ENCODE measurements around the gene CES5A.
"Not testable (repeated sequence)": the region's sequence is repeated elsewhere in the genome, so short reads cannot be mapped to it uniquely, and the experiment has no call there.

Gene CES5A

GRCh38 chr16:55812951-55813350 lies 62.2 kb downstream of the CES5A start:
- no peak for TF ChIP-seq POLR2A (IDR thresholded peaks at IDR 0.05; ENCODE audit: extremely low read depth, insufficient read length)
- TF ChIP-seq MAX (IDR thresholded peaks at IDR 0.05; ENCODE audit: low read depth, low read length), result no peak
- no peak for TF ChIP-seq CTCF (IDR thresholded peaks at IDR 0.05; ENCODE audit: low read depth, low read length)
- DNase-seq (ENCODE audit: low read depth), result no peak
- no peak overlapping the region for H3K4me3 ChIP-seq (ENCODE audit: low read depth, low read length)

- TF ChIP-seq POLR2A (IDR thresholded peaks at IDR 0.05; ENCODE audit: extremely low read depth, insufficient read length) (no peak), MYC (IDR thresholded peaks at IDR 0.05; ENCODE audit: low read depth, low read length) (no peak), MAX (IDR thresholded peaks at IDR 0.05; ENCODE audit: low read depth, low read length) (no peak), CTCF (IDR thresholded peaks at IDR 0.05; ENCODE audit: low read depth, low read length) (no peak)
- DNase-seq (ENCODE audit: low read depth), result no peak
Observed at GRCh38 chr16:55811811-55812210, 63.4 kb downstream of the CES5A start.

GRCh38 chr16:55810451-55810961 lies 64.7 kb downstream of the CES5A start:
- no peak for TF ChIP-seq MAX (IDR thresholded peaks at IDR 0.05; ENCODE audit: low read depth, low read length)
- TF ChIP-seq CTCF (IDR thresholded peaks at IDR 0.05; ENCODE audit: low read depth, low read length), result no peak
- no peak for TF ChIP-seq POLR2A (IDR thresholded peaks at IDR 0.05; ENCODE audit: extremely low read depth, insufficient read length)
- TF ChIP-seq MYC (IDR thresholded peaks at IDR 0.05; ENCODE audit: low read depth, low read length), result no peak
- no peak overlapping the region for H3K4me3 ChIP-seq (ENCODE audit: low read depth, low read length)
- DNase-seq (ENCODE audit: low read depth), result no peak

More at GRCh38 chr16:55811811-55812210, 63.4 kb downstream of the CES5A start:
- H3K4me3 ChIP-seq (ENCODE audit: low read depth, low read length), result no peak overlapping the region

GRCh38 chr16:55809851-55810250 lies 65.3 kb downstream of the CES5A start:
- no peak for DNase-seq (ENCODE audit: low read depth)
- H3K4me3 ChIP-seq (ENCODE audit: low read depth, low read length), result no peak overlapping the region
- TF ChIP-seq MAX (IDR thresholded peaks at IDR 0.05; ENCODE audit: low read depth, low read length), result no peak

- DNase-seq (ENCODE audit: low read depth), result no peak
- TF ChIP-seq MAX (IDR thresholded peaks at IDR 0.05; ENCODE audit: low read depth, low read length) (no peak), POLR2A (IDR thresholded peaks at IDR 0.05; ENCODE audit: extremely low read depth, insufficient read length) (no peak), CTCF (IDR thresholded peaks at IDR 0.05; ENCODE audit: low read depth, low read length) (no peak), MYC (IDR thresholded peaks at IDR 0.05; ENCODE audit: low read depth, low read length) (no peak)
- no peak overlapping the region for H3K4me3 ChIP-seq (ENCODE audit: low read depth, low read length)
Observed at GRCh38 chr16:55809386-55809785, 65.8 kb downstream of the CES5A start.

- not testable (repeated sequence) for H3K4me3 ChIP-seq (ENCODE audit: low read depth, low read length); DNase-seq (ENCODE audit: low read depth)
Observed at GRCh38 chr16:55808286-55808685, 66.9 kb downstream of the CES5A start.

- not testable (repeated sequence) for DNase-seq (ENCODE audit: low read depth); H3K4me3 ChIP-seq (ENCODE audit: low read depth, low read length)
Observed at GRCh38 chr16:55805104-55805503, 70.1 kb downstream of the CES5A start.

GRCh38 chr16:55803681-55804080 lies 71.5 kb downstream of the CES5A start:
- DNase-seq (ENCODE audit: low read depth); H3K4me3 ChIP-seq (ENCODE audit: low read depth, low read length): not testable (repeated sequence)
